ENCODE results near the gene CHID1.

The CHID1 gene

GRCh38 chr11:931385-931784 lies 20.8 kb upstream of the CHID1 start:
- no peak overlapping the region for H3K4me3 ChIP-seq (ENCODE audit: low read depth, low read length)
- TF ChIP-seq, protein P1, sequence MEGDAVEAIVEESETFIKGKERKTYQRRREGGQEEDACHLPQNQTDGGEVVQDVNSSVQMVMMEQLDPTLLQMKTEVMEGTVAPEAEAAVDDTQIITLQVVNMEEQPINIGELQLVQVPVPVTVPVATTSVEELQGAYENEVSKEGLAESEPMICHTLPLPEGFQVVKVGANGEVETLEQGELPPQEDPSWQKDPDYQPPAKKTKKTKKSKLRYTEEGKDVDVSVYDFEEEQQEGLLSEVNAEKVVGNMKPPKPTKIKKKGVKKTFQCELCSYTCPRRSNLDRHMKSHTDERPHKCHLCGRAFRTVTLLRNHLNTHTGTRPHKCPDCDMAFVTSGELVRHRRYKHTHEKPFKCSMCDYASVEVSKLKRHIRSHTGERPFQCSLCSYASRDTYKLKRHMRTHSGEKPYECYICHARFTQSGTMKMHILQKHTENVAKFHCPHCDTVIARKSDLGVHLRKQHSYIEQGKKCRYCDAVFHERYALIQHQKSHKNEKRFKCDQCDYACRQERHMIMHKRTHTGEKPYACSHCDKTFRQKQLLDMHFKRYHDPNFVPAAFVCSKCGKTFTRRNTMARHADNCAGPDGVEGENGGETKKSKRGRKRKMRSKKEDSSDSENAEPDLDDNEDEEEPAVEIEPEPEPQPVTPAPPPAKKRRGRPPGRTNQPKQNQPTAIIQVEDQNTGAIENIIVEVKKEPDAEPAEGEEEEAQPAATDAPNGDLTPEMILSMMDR (IDR thresholded peaks at IDR 0.05; ENCODE audit: low read depth, low read length), result no peak
- no peak overlapping the region for H3K27ac ChIP-seq
- no peaks in the 10 kb centered on the region for H3K27me3 ChIP-seq (ENCODE audit: insufficient read depth, low read depth, severe bottlenecking)
- peaks cover 22% of the 10 kb centered on the region for H3K36me3 ChIP-seq
- DNase-seq, result no peak
- no peaks in the 10 kb centered on the region for H3K9me3 ChIP-seq (ENCODE audit: severe bottlenecking)

DNA sequence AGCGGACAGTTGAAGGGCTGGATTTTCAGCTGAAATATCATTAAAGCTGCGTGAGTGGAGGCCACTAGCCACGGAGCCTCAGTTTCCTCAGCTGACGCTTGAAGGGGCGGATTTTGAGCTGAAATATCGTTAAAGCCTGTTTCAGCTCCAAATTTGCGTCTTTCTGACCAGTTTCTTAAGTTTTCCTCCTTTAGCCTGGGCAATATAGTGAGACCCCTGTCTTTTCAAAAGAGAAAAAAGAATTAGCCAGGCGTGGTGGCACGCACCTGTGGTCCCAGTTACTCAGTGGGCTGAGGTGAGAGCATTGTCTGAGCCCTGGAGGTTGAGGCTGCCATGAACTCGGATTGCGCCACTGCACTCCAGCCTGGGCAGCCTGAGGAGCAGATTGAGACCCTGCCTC lies 18.8 kb upstream of the CHID1 start:
- Histone ChIP-seq H3K27me3 (ENCODE audit: insufficient read depth, low read depth, severe bottlenecking) (no peaks in the 10 kb centered on the region), H3K27ac (no peak overlapping the region), H3K4me3 (ENCODE audit: low read depth, low read length) (no peak overlapping the region), H3K9me3 (ENCODE audit: severe bottlenecking) (no peaks in the 10 kb centered on the region), H3K36me3 (peaks cover 22% of the 10 kb centered on the region)
- TF ChIP-seq, protein P1 (IDR thresholded peaks at IDR 0.05; ENCODE audit: low read depth, low read length), result no peak
- no peak for DNase-seq

DNA sequence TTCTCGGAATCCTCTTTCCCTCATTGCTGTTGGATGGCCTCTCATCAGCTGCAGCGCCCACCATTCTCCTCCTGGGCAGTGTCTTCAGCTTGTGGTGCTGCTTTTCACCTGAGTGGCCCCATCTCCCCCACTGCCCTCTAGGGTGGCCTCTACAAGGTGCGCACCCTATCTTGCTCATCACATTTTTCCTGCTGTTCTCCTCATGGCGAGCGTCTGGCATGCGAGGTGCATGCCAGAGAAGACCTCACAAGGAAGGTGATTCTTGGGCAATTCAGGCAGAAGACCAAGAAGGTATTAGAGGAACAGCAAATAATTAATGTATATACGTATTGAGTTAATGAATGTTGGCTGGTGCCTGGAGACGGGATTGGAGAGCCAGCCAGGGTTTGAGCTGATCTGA lies 18.2 kb upstream of the CHID1 start:
- Histone ChIP-seq H3K27me3 (ENCODE audit: insufficient read depth, low read depth, severe bottlenecking) (no peaks in the 10 kb centered on the region), H3K4me3 (ENCODE audit: low read depth, low read length) (no peak overlapping the region), H3K27ac (no peak overlapping the region), H3K9me3 (ENCODE audit: severe bottlenecking) (no peaks in the 10 kb centered on the region), H3K36me3 (peaks cover 22% of the 10 kb centered on the region)
- TF ChIP-seq, protein P1 (IDR thresholded peaks at IDR 0.05; ENCODE audit: low read depth, low read length), result no peak
- no peak for DNase-seq

DNA sequence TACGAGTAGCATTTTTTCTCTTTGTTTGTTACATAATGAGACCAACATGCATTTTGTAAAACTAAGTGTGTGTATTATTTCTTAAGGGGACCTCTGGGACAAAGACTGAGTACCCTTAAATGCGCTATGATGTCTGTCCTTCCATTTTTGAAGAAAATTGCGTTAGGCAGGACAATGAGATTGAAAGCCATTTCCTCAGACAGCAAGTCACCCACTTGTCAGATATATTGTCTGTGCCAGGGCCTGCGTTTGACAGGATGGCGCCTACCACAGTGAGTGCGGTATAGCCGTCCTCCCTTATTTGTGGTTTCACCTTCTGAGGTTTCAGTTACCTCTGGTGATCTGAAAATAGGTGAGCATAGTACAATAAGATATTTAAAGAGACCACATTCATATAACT lies 17.3 kb upstream of the CHID1 start:
- Histone ChIP-seq H3K4me3 (ENCODE audit: low read depth, low read length) (no peak overlapping the region), H3K9me3 (ENCODE audit: severe bottlenecking) (no peaks in the 10 kb centered on the region), H3K36me3 (peaks cover 22% of the 10 kb centered on the region), H3K27me3 (ENCODE audit: insufficient read depth, low read depth, severe bottlenecking) (no peaks in the 10 kb centered on the region), H3K27ac (no peak overlapping the region)
- TF ChIP-seq, protein P1 (IDR thresholded peaks at IDR 0.05; ENCODE audit: low read depth, low read length), result no peak
- no peak for DNase-seq

- Histone ChIP-seq H3K27me3 (ENCODE audit: insufficient read depth, low read depth, severe bottlenecking) (no peaks in the 10 kb centered on the region), H3K4me3 (ENCODE audit: low read depth, low read length) (peak overlapping the region; percentile 54), H3K36me3 (peaks cover 22% of the 10 kb centered on the region), H3K27ac (peak overlapping the region; percentile 64), H3K9me3 (ENCODE audit: severe bottlenecking) (no peaks in the 10 kb centered on the region)
- peak; percentile 44 for DNase-seq
- TF ChIP-seq, protein P1 (IDR thresholded peaks at IDR 0.05; ENCODE audit: low read depth, low read length), result no peak
Measured at GRCh38 chr11:926341-926916, 15.8 kb upstream of the CHID1 start.

Data from WERI-Rb-1 (cell line).